LNCAP (cell line): ENCODE measurements around the gene RPS26.

Source experiments
- TF ChIP-seq, protein P1 (sequence below): fragments of 450-650 bp; IDR thresholded peaks from 2 replicates; pipeline ENCODE4 v1.5.1; 2017; ENCODE audit warnings: mild to moderate bottlenecking

Gene RPS26

DNA sequence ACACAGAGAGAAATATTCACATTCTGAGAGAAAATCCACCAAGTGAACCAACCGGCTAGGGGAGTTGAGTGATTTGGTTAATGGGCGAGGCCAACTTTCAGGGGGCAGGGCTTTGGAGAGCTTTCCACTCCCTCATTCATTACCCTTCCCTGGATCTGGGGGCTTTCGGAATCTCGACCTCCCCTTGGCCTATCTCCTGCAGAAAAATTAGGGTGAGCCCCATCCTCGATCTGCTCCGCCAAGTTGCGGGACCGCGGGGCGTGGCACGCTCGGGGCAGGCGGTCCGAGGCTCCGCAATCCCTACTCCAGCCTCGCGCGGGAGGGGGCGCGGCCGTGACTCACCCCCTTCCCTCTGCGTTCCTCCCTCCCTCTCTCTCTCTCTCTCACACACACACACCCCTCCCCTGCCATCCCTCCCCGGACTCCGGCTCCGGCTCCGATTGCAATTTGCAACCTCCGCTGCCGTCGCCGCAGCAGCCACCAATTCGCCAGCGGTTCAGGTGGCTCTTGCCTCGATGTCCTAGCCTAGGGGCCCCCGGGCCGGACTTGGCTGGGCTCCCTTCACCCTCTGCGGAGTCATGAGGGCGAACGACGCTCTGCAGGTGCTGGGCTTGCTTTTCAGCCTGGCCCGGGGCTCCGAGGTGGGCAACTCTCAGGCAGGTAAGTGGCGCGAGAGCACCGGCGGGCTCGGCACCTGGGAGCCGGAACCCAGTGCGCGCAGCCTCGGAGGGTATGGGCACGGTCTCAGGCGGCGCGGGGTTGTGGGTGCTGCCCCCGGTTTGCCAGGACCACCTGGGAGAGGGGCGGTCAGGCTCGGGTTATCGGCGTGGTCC lies 38.2 kb downstream of the RPS26 start, which contains the start of gene ERBB3:
ERBB3 (plus strand) TSS at position 443 of the 833 bp plus-strand sequence; CDS start at position 579, 136 bp downstream.
- TF ChIP-seq, protein P1, sequence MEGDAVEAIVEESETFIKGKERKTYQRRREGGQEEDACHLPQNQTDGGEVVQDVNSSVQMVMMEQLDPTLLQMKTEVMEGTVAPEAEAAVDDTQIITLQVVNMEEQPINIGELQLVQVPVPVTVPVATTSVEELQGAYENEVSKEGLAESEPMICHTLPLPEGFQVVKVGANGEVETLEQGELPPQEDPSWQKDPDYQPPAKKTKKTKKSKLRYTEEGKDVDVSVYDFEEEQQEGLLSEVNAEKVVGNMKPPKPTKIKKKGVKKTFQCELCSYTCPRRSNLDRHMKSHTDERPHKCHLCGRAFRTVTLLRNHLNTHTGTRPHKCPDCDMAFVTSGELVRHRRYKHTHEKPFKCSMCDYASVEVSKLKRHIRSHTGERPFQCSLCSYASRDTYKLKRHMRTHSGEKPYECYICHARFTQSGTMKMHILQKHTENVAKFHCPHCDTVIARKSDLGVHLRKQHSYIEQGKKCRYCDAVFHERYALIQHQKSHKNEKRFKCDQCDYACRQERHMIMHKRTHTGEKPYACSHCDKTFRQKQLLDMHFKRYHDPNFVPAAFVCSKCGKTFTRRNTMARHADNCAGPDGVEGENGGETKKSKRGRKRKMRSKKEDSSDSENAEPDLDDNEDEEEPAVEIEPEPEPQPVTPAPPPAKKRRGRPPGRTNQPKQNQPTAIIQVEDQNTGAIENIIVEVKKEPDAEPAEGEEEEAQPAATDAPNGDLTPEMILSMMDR, result no peak

DNA sequence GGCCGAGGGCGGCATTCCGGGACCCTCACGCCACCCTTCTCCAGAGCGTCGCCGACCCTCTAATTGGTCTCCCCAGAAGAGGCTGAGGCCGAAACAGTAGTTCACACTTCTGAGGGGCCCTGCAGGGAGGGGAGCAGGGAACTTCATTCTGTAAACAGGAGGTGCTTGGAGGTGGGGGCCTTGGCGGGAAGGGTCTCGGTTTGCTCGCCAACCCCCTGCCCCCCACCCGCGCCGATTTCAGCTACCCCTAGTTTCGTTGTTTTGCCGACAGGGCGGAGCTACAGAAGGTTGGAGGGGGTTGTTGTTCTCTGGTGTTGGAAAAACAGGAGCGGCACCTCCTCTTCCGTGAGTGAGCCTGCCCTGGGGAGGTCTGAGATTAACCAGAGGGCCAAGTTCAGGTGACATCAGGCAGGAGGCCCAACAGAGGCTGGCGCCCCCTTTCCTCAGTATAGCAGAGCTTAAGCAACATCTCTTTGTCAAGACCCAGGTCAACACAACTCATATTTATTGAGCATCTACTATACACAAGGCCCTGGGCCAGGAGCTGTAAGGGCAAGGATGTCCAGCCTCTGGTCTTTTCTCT lies 38.9 kb downstream of the RPS26 start:
- TF ChIP-seq, protein P1, result no peak; the same call in 1 of the 2 replicates

- TF ChIP-seq, protein P1, result no peak
Measured at GRCh38 chr12:56081393-56082347, 40.0 kb downstream of the RPS26 start.

- TF ChIP-seq, protein P1, result no peak
Measured at GRCh38 chr12:56082382-56082781, 40.7 kb downstream of the RPS26 start.

DNA sequence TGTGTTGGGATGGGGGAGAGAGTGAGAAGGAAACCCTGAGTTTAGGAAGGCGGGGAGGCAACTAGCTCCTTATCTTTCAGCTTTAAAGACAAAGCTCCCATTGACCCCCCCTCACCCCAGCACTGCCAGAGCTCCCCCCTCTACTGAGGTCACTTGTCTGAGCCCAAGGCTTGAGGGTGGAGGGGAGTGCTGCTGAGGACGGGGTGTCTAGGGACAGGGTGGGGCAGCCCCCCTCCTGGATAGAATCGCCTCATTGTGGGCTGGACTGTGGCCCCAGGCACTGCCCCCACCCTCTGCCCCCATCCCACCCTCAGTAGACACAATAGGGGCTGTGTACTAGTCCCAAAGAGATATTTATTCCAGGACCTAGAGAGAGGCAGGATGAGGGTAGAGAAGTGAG lies 41.2 kb downstream of the RPS26 start:
- TF ChIP-seq, protein P1, result no peak

GRCh38 chr12:56084958-56085543 lies 43.3 kb downstream of the RPS26 start:
- TF ChIP-seq, protein P1, result peak; percentile 36; the same call in 1 of the 2 replicates

GRCh38 chr12:56086096-56086495 lies 44.4 kb downstream of the RPS26 start:
- TF ChIP-seq, protein P1, result no peak
